Breast epithelium (tissue), 3 donors: Measurements from ENCODE around the gene NAGPA.

Experiments
- POLR2AphosphoS5 ChIP-seq, 3 donors: sonication (generic); formaldehyde crosslinking; IDR thresholded peaks; one replicate each; pipeline ENCODE4 v1.6.1; 2017; ENCODE audit warnings: antibody characterized with exemption in 3 of 3
- TF ChIP-seq, protein P1 (sequence below), 3 donors: fragments of 450-650 bp; IDR thresholded peaks; one replicate each; pipeline ENCODE4 v1.5.1; 2016 to 2017; ENCODE audit warnings: antibody characterized with exemption in 3 of 3, mild to moderate bottlenecking in 3 of 3, moderate library complexity in 3 of 3

- TF ChIP-seq, protein P1, sequence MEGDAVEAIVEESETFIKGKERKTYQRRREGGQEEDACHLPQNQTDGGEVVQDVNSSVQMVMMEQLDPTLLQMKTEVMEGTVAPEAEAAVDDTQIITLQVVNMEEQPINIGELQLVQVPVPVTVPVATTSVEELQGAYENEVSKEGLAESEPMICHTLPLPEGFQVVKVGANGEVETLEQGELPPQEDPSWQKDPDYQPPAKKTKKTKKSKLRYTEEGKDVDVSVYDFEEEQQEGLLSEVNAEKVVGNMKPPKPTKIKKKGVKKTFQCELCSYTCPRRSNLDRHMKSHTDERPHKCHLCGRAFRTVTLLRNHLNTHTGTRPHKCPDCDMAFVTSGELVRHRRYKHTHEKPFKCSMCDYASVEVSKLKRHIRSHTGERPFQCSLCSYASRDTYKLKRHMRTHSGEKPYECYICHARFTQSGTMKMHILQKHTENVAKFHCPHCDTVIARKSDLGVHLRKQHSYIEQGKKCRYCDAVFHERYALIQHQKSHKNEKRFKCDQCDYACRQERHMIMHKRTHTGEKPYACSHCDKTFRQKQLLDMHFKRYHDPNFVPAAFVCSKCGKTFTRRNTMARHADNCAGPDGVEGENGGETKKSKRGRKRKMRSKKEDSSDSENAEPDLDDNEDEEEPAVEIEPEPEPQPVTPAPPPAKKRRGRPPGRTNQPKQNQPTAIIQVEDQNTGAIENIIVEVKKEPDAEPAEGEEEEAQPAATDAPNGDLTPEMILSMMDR (IDR thresholded peaks at IDR 0.05), result no peak
- peak; percentile 95 to 96 (median 96) for TF ChIP-seq POLR2AphosphoS5 (IDR thresholded peaks at IDR 0.05)
Observed at GRCh38 chr16:5033256-5034166, at the start of gene NAGPA.
